ENCODE data around the gene COPS3. TPM values are rescaled to one million over a fixed set of nuclear protein-coding genes. Genes with fewer than 3 reads are reported as not detected.

COPS3 gene
- total and polyA plus RNA-seq, 2 of the 4 experiments (the other 2 are of a cell fraction), result 71.4 to 144 TPM

GRCh38 chr17:17231621-17232302 lies 49.3 kb downstream of the COPS3 start:
- BruUV-seq (replicated peaks), result no TSS peak
- no peak overlapping the region for H4K8ac ChIP-seq (ENCODE audit: low read depth in 2 of 2, low read length in 2 of 2)
- WGBS, 2 experiments (ENCODE audit: extremely low coverage in 2 of 2, insufficient read length in 1 of 2), result 84% methylated on average over 6 of the region's 16 CpGs; no CpG with 5 or more reads in 1 of the 2 experiments
- in situ Hi-C loops (cut with MboI; ENCODE audit: low sequenced_read_pairs) (no loop called here), dilution Hi-C loops (cut with HindIII; ENCODE audit: low sequenced_read_pairs, unreplicated experiment) (no loop called here), intact Hi-C loops (cut with micrococcal nuclease) (no loop called here)
- H2AK5ac ChIP-seq (ENCODE audit: low read depth, low read length), result no peak overlapping the region
- peaks cover 70% of the 10 kb centered on the region for H4K20me1 ChIP-seq (ENCODE audit: insufficient read depth, low read length)
- peaks cover 52% of the 10 kb centered on the region for H3K36me3 ChIP-seq (ENCODE audit: control insufficient read depth, insufficient read depth, low read length)
- no peak overlapping the region for H2BK15ac ChIP-seq (ENCODE audit: low read depth, low read length)
- no peak overlapping the region for H3K4me2 ChIP-seq (ENCODE audit: low read depth, low read length)
- H3K9me1 ChIP-seq (ENCODE audit: insufficient read depth, low read length), result peaks cover 9% of the 10 kb centered on the region
- H3K27ac ChIP-seq (ENCODE audit: insufficient read depth, low read length), result no peak overlapping the region
- DNase-seq (no peak), ATAC-seq (ENCODE audit: low read depth) (no peak)
- TF ChIP-seq POLR2A (IDR thresholded peaks at IDR 0.05; ENCODE audit: low read depth, low read length), result no peak
- TF ChIP-seq MAZ (IDR thresholded peaks at IDR 0.05; ENCODE audit: borderline replicate concordance, low read depth, low read length), result no peak
- TF ChIP-seq MXI1 (IDR thresholded peaks at IDR 0.05; ENCODE audit: borderline replicate concordance, low read depth, low read length), result no peak
- TF ChIP-seq CHD1 (IDR thresholded peaks at IDR 0.05; ENCODE audit: low read depth, low read length), result no peak
- no peak for TF ChIP-seq MAFK (IDR thresholded peaks at IDR 0.05; ENCODE audit: low read depth, low read length)
- ChIA-PET POLR2A (ENCODE audit: unreplicated experiment) (no interaction called here), CTCF (interaction anchor here (0.6 kb wide), 1 partner anchor 11 kb away, joined by 3 read pairs; no protein-coding TSS in a partner anchor)
- H2BK20ac ChIP-seq (ENCODE audit: low read depth, low read length), result no peak overlapping the region
- H2BK5ac ChIP-seq (ENCODE audit: low read depth, low read length, poor library complexity, severe bottlenecking), result no peak overlapping the region
- H3K56ac ChIP-seq (ENCODE audit: extremely low read depth, insufficient read depth, low read length), result no peak overlapping the region
- H3K23ac ChIP-seq (ENCODE audit: low read depth, low read length), result no peak overlapping the region
- H3K4ac ChIP-seq (ENCODE audit: low read depth, low read length), result no peak overlapping the region
- H3K9ac ChIP-seq (ENCODE audit: low read depth, low read length), result no peak overlapping the region
- H3K9me3 ChIP-seq (ENCODE audit: control insufficient read depth, insufficient read depth, low read length), result no peaks in the 10 kb centered on the region
- H3K4me3 ChIP-seq (ENCODE audit: insufficient read depth, low read depth, low read length), result no peak overlapping the region
- no peak overlapping the region for H4K5ac ChIP-seq (ENCODE audit: low read depth, low read length)
- H3K79me1 ChIP-seq (ENCODE audit: low read depth in 1 of 2, low read length in 2 of 2), result peaks cover 23 to 73% of the 10 kb centered on the region in 2 experiments
- H2AK9ac ChIP-seq (replicated peaks; ENCODE audit: low read depth, low read length, poor library complexity), result no peak overlapping the region
- no peak overlapping the region for H3K14ac ChIP-seq (replicated peaks; ENCODE audit: low read depth, low read length)
- no peak overlapping the region for H3K18ac ChIP-seq (ENCODE audit: low read depth, low read length)
- H2BK120ac ChIP-seq (ENCODE audit: low read depth, low read length), result no peak overlapping the region
- no peak overlapping the region for H2AFZ ChIP-seq (replicated peaks; ENCODE audit: low read length, poor library complexity)
- H3K4me1 ChIP-seq (ENCODE audit: control insufficient read depth, insufficient read depth, low read length), result peaks cover 4% of the 10 kb centered on the region
- no peak overlapping the region for H4K91ac ChIP-seq (ENCODE audit: insufficient read depth, low read depth, low read length)
- no peaks in the 10 kb centered on the region for H3K27me3 ChIP-seq (ENCODE audit: control insufficient read depth, insufficient read depth, low read length)
